ENCODE data around the gene COL13A1. TPM values are rescaled to one million over a fixed set of nuclear protein-coding genes. Genes with fewer than 3 reads are reported as not detected.

The COL13A1 gene
- total and polyA plus RNA-seq, 2 of the 8 experiments (the other 6 are each of a cell fraction or from before 2014, with no cell fraction given), result 2.6 to 5.2 TPM

GRCh38 chr10:69883310-69884023, 81.8 kb downstream of the COL13A1 start:
- Histone ChIP-seq H4K5ac (ENCODE audit: insufficient read length, low read depth, low read length) (no peak overlapping the region), H3K27ac (ENCODE audit: low read depth, low read length) (no peak overlapping the region), H4K20me1 (replicated peaks in 1 of 2; ENCODE audit: control insufficient read depth in 1 of 2, insufficient read depth in 2 of 2, low read length in 2 of 2) (no peaks in the 10 kb centered on the region), H3K9me3 (ENCODE audit: insufficient read depth in 2 of 2, low read depth in 1 of 2, low read length in 1 of 2) (no peaks in the 10 kb centered on the region), H3K79me1 (ENCODE audit: low read depth, low read length) (no peaks in the 10 kb centered on the region), H2BK15ac (ENCODE audit: low read length) (peak overlapping the region; percentile 99), H3K4me2 (ENCODE audit: insufficient read depth in 1 of 2, low read depth in 2 of 2, low read length in 2 of 2) (no peak overlapping the region), H2AK5ac (ENCODE audit: low read depth, low read length) (no peak overlapping the region; the same call in none of the 2 replicates), H2BK120ac (replicated peaks; ENCODE audit: low read depth, low read length) (no peak overlapping the region), H3K9ac (replicated peaks in 1 of 4; ENCODE audit: extremely low read depth in 1 of 4, low read depth in 3 of 4, low read length in 3 of 4) (no peak overlapping the region), H3K56ac (replicated peaks; ENCODE audit: insufficient read length, low read depth, low read length) (no peak overlapping the region), H3K27me3 (replicated peaks in 1 of 4; ENCODE audit: control insufficient read depth in 3 of 4, extremely low read depth in 1 of 4, insufficient read depth in 3 of 4, low read length in 3 of 4) (no peaks in the 10 kb centered on the region; a peak in 2 of 7 replicates), H2BK12ac (ENCODE audit: low read depth, low read length) (peak overlapping the region; percentile 18; the same call in 1 of the 2 replicates), H3K14ac (ENCODE audit: insufficient read length) (no peak overlapping the region), H3K18ac (ENCODE audit: extremely low read depth, low read length) (no peak overlapping the region; the same call in 1 of the 2 replicates), H3K23ac (ENCODE audit: insufficient read length) (no peak overlapping the region), H2AFZ (ENCODE audit: low read length) (no peak overlapping the region), H2BK5ac (ENCODE audit: low read depth, low read length) (0 out of 2 replicates have a peak overlapping the region, but pooled peaks have one; percentile 17), H4K91ac (replicated peaks; ENCODE audit: insufficient read length, low read length) (no peak overlapping the region), H3K79me2 (ENCODE audit: control insufficient read depth in 1 of 2, insufficient read depth in 2 of 2, low read length in 2 of 2) (no peaks in the 10 kb centered on the region), H3K4me1 (replicated peaks in 1 of 4; ENCODE audit: control insufficient read depth in 3 of 4, insufficient read depth in 4 of 4, low read length in 3 of 4) (peaks cover 0 to 22% (median 15%) of the 10 kb centered on the region in 4 experiments; a peak in 6 of 7 replicates), H3K23me2 (ENCODE audit: low read depth, low read length) (no peaks in the 10 kb centered on the region), H2BK20ac (ENCODE audit: low read length) (0 out of 2 replicates have a peak overlapping the region, but pooled peaks have one; percentile 66), H4K8ac (ENCODE audit: extremely low read depth, insufficient read depth, low read length) (no peak overlapping the region), H3K4me3 (ENCODE audit: extremely low read depth in 1 of 4, insufficient read depth in 2 of 4, low read depth in 3 of 4, low read length in 4 of 4) (no peak overlapping the region), H3K4ac (replicated peaks; ENCODE audit: insufficient read length, low read depth, low read length) (no peak overlapping the region), H3K36me3 (ENCODE audit: control insufficient read depth in 2 of 4, insufficient read depth in 4 of 4, low read length in 3 of 4) (no peaks in the 10 kb centered on the region)
- ChIA-PET POLR2A (ENCODE audit: partially characterized antibody) (no interaction called here), CTCF (ENCODE audit: partially characterized antibody) (interaction anchor here (0.6 to 4.6 kb wide), 45 partner anchors 8 to 233 kb away, joined by 3 to 100 read pairs (median 5); partner anchors contain the start of gene MACROH2A2)
- FAIRE-seq (no peak), DNase-seq (ENCODE audit: low read depth in 1 of 2, low spot score in 2 of 2) (no peak)
- TF ChIP-seq CTCF (IDR thresholded peaks at IDR 0.05; ENCODE audit: control extremely low read depth in 1 of 3, insufficient read depth in 1 of 3, low read depth in 1 of 3, low read length in 3 of 3), result peak in 2 of 3 experiments; percentile 52 to 57; a peak in 3 of 4 replicates
- TF ChIP-seq RAD21 (IDR thresholded peaks at IDR 0.05 in 1 of 2, conservative IDR thresholded peaks at IDR 0.05 in 1 of 2; ENCODE audit: low read depth in 2 of 2, low read length in 2 of 2), result peak; percentile 63 to 70
- no peak for TF ChIP-seq SP2 (IDR thresholded peaks at IDR 0.05; ENCODE audit: low read length)
- 78% methylated on average over 5 of the region's 5 CpGs; no CpG with 5 or more reads in 1 of the 2 experiments for WGBS, 2 experiments (ENCODE audit: extremely low coverage in 1 of 2, insufficient coverage in 1 of 2, insufficient read length in 1 of 2, insufficient replicate concordance in 2 of 2, low coverage in 1 of 2, low lambda C conversion rate in 2 of 2, missing lambda C conversion rate in 1 of 2)

Measured in H1 (cell line).